Activated CD4-positive, CD25-positive, alpha-beta regulatory T cell treated with anti-CD3 and anti-CD28 coated beads, Interleukin-2, amount 50 U/mL, for 16 hours (primary cell): ENCODE results near the gene AGK.

ENCODE experiments used
- DNase-seq: peaks from one replicate; pipeline ENCODE4 v3.0.0-alpha.2; 2020; ENCODE audit warnings: low read depth, low spot score

The AGK gene

GRCh38 chr7:141551094-141551781, at the start of gene AGK:
Gene AGK (plus strand): TSS chr7:141551410. CDS start chr7:141555467, 4,057 bp downstream.
- peak; percentile 55 for DNase-seq

GRCh38 chr7:141501451-141501850, 49.8 kb upstream of the AGK start:
- DNase-seq: no peak

DNA sequence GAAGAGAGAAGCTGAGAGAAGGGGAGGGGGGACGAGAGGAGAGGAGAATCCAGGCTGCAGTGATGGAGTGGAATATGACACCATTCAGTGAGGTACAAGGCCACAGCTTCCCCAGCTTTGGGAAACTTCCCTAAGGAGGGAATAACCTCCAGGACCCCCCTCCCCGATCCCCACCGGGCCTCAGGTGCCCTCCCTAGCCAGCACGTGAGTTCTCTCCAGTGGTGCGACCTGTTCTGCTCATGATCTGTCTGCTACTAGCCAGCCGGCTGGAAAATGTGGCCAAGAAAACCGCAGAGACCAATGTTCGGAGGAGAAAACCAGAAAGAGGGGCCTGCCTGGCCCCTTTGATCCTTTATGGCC, 39.9 kb upstream of the AGK start:
- no peak for DNase-seq

- DNase-seq: peak; percentile 0
These were observed 39.4 kb upstream of the AGK start for GRCh38 chr7:141511676-141512396.

GRCh38 chr7:141512597-141512996, 38.6 kb upstream of the AGK start:
- DNase-seq: no peak

- DNase-seq: no peak
These were observed 37.5 kb upstream of the AGK start for GRCh38 chr7:141513720-141514119.

- DNase-seq: no peak
These were observed 35.3 kb upstream of the AGK start for GRCh38 chr7:141515941-141516340.

DNA sequence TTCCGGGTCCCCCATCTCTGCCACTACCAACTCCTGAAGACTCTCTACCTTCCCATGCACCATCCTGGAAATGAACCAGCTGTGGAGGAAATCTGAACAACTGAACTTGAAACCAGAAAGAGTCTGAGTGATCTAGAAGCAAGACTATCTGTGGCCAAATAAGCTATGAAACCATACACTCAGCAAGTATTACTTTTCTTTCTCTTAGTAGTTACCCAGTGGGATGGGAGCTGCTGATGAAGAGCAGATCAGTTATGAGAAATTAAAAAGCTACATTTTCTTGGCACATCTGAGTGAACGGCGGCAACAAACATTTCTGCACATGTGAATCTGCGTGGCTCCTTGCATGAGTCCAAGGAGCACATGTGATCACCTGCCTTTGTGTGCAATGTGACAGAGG, 31.6 kb upstream of the AGK start:
- no peak for DNase-seq

DNA sequence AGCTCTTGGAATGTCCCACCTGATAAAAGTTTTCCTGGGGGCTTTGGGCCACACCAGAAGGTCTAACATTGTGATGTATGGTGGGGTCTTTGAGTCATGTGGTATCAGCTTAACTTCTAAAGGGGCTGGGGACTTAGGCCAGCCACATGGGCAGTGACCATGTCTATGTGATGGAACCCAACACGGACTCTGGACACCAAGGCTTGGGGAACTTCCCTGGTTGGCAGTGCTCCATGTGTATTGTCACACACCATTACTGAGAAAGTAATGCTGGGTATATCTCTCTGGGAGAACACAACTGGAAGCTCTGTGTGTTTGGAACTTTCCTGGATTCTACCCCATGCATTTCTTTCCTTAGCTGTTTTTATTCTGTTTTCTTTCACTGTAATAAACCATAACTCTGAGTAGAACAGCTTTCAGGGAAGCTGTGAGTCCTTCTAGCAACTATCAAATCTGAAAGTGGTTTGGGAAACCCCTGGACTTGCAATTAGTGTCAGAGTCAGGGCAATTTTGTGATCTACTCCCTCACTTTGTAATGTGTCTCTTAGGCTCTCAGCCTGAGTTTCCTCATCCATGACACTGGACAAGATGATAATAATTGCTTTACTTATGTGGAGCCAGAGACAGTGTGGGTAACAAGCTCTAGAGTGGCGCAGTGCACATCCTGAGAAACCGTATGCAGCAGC, 28.4 kb upstream of the AGK start:
- no peak for DNase-seq

DNA sequence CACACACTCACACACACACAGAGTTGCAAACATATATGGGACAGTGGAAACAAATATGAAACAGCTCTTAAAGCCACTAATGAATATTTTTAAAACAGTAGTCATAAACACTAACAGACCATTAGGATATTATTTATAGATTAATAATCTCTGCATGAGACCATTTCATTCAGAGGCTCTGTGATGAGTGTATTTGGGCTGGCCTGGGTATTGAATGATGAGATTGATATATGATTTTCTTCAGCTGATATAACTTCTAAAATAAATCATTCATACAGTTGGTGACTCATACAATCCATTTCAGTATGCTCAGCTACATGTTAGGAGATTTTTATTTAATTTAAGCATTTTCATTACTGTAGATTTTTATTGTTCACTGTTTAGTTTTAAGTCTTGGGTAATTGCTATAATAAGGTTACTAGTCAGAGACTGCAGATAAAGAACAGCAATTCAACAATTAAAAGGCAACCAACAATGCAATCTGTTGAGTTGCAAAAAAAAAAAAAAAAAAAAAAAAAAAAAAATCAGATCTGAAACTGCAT, 25.2 kb upstream of the AGK start:
- DNase-seq: no peak

- DNase-seq: no peak
These were observed 24.1 kb upstream of the AGK start for GRCh38 chr7:141527076-141527475.

DNA sequence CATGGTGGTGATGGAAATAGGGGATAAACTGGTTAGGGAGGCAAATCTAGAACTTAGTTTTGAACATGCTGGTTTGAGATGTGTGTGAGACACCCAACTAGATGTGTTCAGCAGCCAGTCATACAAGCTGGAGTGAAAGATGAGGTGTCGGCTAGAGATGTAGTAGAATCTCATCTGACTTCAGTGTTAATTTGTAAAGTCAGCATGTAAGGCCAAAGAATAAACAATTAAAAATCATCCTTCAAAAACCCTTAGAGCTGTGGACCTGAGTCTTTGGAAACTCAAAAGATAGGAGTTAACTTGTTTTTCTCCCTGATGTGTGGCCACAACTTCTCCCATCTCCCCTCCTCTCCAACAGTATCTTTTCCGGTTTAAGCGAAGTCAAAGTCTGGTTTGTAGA, 22.8 kb upstream of the AGK start:
- no peak for DNase-seq

GRCh38 chr7:141533149-141533949, 17.9 kb upstream of the AGK start:
- DNase-seq: peak; percentile 15

DNA sequence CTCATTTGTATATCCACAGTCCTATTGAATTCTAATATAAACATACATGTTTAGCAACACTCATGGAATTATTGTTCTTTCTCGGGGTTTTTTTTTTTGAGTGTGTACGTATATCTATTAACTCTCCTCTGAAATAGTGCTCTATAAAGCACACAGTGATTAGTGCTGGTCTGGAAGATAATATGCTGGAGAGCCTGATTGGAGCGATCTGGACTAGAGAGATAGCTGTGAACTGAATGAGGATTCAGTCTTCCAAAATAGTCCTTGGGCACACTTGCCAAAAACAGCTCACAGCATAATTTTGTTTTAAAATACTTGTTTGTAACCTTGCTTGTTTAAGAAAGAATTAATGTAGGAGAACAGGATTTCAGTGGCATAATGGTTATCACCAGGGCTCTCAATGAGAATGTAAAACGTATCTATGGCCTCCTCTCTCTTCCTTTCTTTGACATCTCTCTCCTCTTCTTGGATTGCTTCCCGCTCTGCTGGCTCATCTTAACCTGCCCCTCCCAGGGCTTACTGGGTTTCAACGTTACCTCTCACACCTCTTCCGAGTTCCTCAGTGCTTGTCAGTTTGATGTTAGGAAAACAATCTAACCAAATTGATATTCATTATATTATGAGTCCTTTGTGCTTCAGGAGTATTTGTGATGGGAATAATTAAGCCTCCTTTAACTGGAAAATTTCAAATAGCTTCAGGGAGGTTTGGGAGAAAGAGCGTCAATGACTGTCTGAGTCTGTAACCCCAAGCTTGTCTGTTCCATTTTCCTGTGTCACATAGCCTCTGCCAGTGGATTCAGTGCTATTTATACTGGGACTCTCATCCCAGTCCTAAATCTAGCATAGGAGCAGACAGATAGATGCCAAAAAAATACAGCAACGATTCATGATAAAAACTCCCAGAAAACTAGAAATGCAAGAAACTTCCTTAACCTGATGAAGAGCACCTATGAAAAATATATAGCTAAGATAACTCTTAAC, 16.2 kb upstream of the AGK start:
- DNase-seq: no peak

- no peak for DNase-seq
These were observed 13.3 kb upstream of the AGK start for GRCh38 chr7:141537906-141538305.

- DNase-seq: no peak
These were observed 9.8 kb upstream of the AGK start for GRCh38 chr7:141541375-141541774.

GRCh38 chr7:141544831-141545230, 6.4 kb upstream of the AGK start:
- no peak for DNase-seq

DNA sequence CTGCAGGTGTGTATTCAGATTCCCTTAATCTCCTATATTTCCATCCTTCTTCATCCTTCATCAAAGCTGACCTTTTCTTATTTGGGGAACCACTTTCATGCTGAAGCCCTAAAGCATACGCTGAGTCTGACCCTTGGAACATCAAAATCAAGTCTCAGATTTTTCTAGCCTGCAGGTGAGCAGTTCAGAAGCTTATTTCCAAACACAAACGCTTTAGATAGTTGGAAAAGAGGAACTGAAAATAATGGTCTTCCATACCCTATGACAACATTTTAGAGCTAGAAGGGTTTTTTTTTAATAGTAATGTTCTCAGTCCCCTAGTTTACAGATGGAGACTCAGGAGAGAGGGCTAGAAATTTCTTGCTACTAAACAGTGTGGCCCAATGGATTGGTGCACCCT, 1.6 kb upstream of the AGK start:
- DNase-seq: no peak

- no peak for DNase-seq
These were observed 670 bp upstream of the AGK start for GRCh38 chr7:141550386-141551093.

GRCh38 chr7:141551782-141552181, 572 bp downstream of the AGK start:
- DNase-seq: no peak
